HEK293T (cell line): ENCODE measurements around the gene NAALADL2.

ENCODE experiments used
- CTCF ChIA-PET: fragments of 350-600 bp; formaldehyde crosslinking; extraction: SDS; loops from one replicate; lab custom pipeline; 2021; ENCODE audit warnings: antibody characterized with exemption, inconsistent platforms; lab: Yijun Ruan, JAX
- POLR2A ChIA-PET: fragments of 350-600 bp; formaldehyde crosslinking; extraction: SDS; loops from one replicate; lab custom pipeline; 2020; ENCODE audit warnings: antibody characterized with exemption, inconsistent platforms; lab: Yijun Ruan, JAX
- DNase-seq: peaks from one replicate; pipeline ENCODE4 v3.0.0; 2012; ENCODE audit warnings: mixed read lengths; ENCODE audit errors: extremely low spot score
- ARNT ChIP-seq: fragments of 450-650 bp; IDR thresholded peaks from 2 replicates; pipeline ENCODE4 v1.6.1; 2017; ENCODE audit warnings: mild to moderate bottlenecking
- BHLHE40 ChIP-seq: fragments of 450-650 bp; IDR thresholded peaks from 2 replicates; pipeline ENCODE4 v1.6.1; 2016; ENCODE audit warnings: mild to moderate bottlenecking, moderate library complexity, borderline replicate concordance
- CTBP1 ChIP-seq: fragments of 450-650 bp; IDR thresholded peaks from 2 replicates; pipeline ENCODE4 v1.6.1; 2016; ENCODE audit warnings: borderline replicate concordance
- ELF4 ChIP-seq: fragments of 450-650 bp; IDR thresholded peaks from 2 replicates; pipeline ENCODE4 v1.6.1; 2017; ENCODE audit warnings: antibody characterized with exemption
- FOXA1 ChIP-seq: fragments of 450-650 bp; IDR thresholded peaks from 2 replicates; pipeline ENCODE4 v1.6.1; 2016; ENCODE audit warnings: mild to moderate bottlenecking
- FOXK2 ChIP-seq: fragments of 450-650 bp; IDR thresholded peaks from 2 replicates; pipeline ENCODE4 v1.6.1; 2016; ENCODE audit warnings: mild to moderate bottlenecking
- FOXM1 ChIP-seq: fragments of 450-650 bp; IDR thresholded peaks from 2 replicates; pipeline ENCODE4 v1.6.1; 2017; ENCODE audit warnings: mild to moderate bottlenecking, borderline replicate concordance
- HDGF ChIP-seq: fragments of 450-650 bp; IDR thresholded peaks from 2 replicates; pipeline ENCODE4 v1.6.1; 2017; ENCODE audit warnings: antibody characterized with exemption, borderline replicate concordance
- L3MBTL2 ChIP-seq: fragments of 450-650 bp; conservative IDR thresholded peaks from 2 replicates; pipeline ENCODE4 v1.6.1; 2016; ENCODE audit warnings: mild to moderate bottlenecking
- LEF1 ChIP-seq: fragments of 450-650 bp; IDR thresholded peaks from 2 replicates; pipeline ENCODE4 v1.6.1; 2017; ENCODE audit warnings: mild to moderate bottlenecking, borderline replicate concordance
- NFRKB ChIP-seq: fragments of 450-650 bp; IDR thresholded peaks from 2 replicates; pipeline ENCODE4 v1.6.1; 2016; ENCODE audit warnings: mild to moderate bottlenecking, moderate library complexity
- SP1 ChIP-seq: fragments of 450-650 bp; IDR thresholded peaks from 2 replicates; pipeline ENCODE4 v1.6.1; 2017
- SUZ12 ChIP-seq: fragments of 450-650 bp; IDR thresholded peaks from 2 replicates; pipeline ENCODE4 v1.6.1; 2016; ENCODE audit warnings: mild to moderate bottlenecking
- TARDBP ChIP-seq: fragments of 450-650 bp; IDR thresholded peaks from 2 replicates; pipeline ENCODE4 v1.6.1; 2016
- ZNF384 ChIP-seq: fragments of 450-650 bp; IDR thresholded peaks from 2 replicates; pipeline ENCODE4 v1.6.1; 2016
- TF ChIP-seq, protein P1 (sequence below): fragments of 450-650 bp; IDR thresholded peaks from 2 replicates; pipeline ENCODE4 v1.6.1; 2016

NAALADL2 gene

DNA sequence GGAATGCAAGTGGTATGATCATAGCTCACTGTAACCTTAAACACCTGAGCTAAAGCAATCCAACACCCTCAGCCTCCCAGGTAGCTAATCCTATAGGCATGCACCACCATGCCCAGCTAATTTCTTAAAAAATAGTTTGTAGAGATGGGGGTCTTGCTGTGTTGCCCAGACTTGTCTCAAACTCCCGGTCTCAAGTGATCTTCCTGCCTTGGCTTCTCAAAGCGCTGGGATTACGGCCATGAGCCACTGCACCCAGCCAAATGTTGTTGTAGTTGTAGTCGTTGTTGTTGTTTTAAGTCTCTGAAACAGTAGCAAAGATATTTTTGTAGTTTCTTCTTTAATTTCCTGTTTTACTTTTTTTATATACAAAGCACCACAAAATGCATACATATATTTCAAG is 616.6 kb downstream of the NAALADL2 start:
- no peak for TF ChIP-seq ELF4
- CTCF ChIA-PET = no interaction called here
- POLR2A ChIA-PET = no interaction called here
- DNase-seq = no peak

- TF ChIP-seq SP1 (no peak), FOXA1 (no peak)
- no peak for DNase-seq
- CTCF ChIA-PET = no interaction called here
- POLR2A ChIA-PET = no interaction called here
Observed at GRCh38 chr3:175476489-175476888, 617.4 kb downstream of the NAALADL2 start.

- TF ChIP-seq ELF4 (no peak), BHLHE40 (no peak), TARDBP (no peak), CTBP1 (no peak), FOXA1 (no peak)
- POLR2A ChIA-PET = no interaction called here
- no peak for DNase-seq
- CTCF ChIA-PET = no interaction called here
Observed at GRCh38 chr3:175477651-175478224, 618.6 kb downstream of the NAALADL2 start.

- TF ChIP-seq, protein P1, sequence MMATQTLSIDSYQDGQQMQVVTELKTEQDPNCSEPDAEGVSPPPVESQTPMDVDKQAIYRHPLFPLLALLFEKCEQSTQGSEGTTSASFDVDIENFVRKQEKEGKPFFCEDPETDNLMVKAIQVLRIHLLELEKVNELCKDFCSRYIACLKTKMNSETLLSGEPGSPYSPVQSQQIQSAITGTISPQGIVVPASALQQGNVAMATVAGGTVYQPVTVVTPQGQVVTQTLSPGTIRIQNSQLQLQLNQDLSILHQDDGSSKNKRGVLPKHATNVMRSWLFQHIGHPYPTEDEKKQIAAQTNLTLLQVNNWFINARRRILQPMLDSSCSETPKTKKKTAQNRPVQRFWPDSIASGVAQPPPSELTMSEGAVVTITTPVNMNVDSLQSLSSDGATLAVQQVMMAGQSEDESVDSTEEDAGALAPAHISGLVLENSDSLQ = peak; percentile 22; the same call in 1 of the 2 replicates
- no peak for TF ChIP-seq TARDBP
- ChIA-PET POLR2A (no interaction called here), CTCF (no interaction called here)
- DNase-seq = no peak
Observed at GRCh38 chr3:175478301-175478700, 619.2 kb downstream of the NAALADL2 start.

- TF ChIP-seq FOXK2 (no peak), LEF1 (no peak), SP1 (no peak), SUZ12 (no peak), HDGF (no peak), ELF4 (no peak), ZNF384 (no peak), BHLHE40 (no peak), FOXM1 (no peak)
- TF ChIP-seq, protein P1 = no peak
- CTCF ChIA-PET = no interaction called here
- POLR2A ChIA-PET = no interaction called here
- no peak for DNase-seq
Observed at GRCh38 chr3:175479175-175479574, 620.0 kb downstream of the NAALADL2 start.

DNA sequence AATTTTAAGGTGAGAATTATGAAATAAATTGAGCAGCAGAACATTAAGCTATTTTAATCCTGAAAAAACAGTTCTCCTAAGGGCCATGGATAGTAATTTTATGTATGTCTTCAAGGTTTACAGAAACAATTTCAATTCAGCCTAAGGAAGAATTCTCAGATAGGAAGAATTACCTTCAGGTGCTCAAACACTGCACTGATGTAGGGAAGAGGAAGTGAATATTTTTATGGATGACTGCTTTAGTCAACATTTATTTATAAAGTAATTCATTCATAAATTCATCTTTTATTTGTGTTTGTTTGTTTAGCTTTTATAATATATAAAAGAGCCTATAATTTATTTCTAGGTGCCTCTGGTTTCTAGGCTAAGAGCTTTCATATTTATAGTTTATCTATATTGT is 620.7 kb downstream of the NAALADL2 start:
- TF ChIP-seq CTBP1 (no peak), ELF4 (no peak), FOXK2 (no peak), FOXM1 (no peak), HDGF (no peak), FOXA1 (no peak), SUZ12 (no peak), BHLHE40 (no peak), TARDBP (no peak), SP1 (no peak), L3MBTL2 (no peak), NFRKB (no peak), ZNF384 (no peak), LEF1 (no peak)
- TF ChIP-seq, protein P1 = no peak
- POLR2A ChIA-PET = no interaction called here
- DNase-seq = no peak
- CTCF ChIA-PET = no interaction called here

DNA sequence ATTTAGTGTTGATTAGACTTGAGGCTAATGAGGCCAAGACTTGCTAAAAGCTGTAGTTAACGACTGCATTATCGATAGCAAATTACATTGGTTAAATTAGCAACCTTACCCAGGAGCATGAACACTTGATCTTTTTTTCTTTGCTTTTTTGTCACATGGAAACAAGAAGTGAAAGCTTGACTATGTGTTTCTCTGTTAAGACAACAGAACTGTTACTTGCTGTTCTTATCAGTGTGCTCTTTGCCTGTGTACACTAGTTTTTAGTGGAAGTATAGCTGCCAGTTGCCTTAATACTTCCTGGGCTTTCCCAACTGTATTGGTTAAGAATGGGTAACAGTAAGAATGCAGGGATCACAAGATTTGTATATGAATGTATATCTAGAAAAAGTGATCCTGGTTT is 625.5 kb downstream of the NAALADL2 start:
- no peak for TF ChIP-seq ZNF384
- no peak for TF ChIP-seq NFRKB
- no peak for TF ChIP-seq L3MBTL2
- TF ChIP-seq SP1 = no peak
- TF ChIP-seq, protein P1 = no peak
- no peak for TF ChIP-seq FOXK2
- no peak for TF ChIP-seq HDGF
- TF ChIP-seq TARDBP = no peak
- no peak for TF ChIP-seq BHLHE40
- DNase-seq = no peak
- ChIA-PET POLR2A (no interaction called here), CTCF (no interaction called here)

DNA sequence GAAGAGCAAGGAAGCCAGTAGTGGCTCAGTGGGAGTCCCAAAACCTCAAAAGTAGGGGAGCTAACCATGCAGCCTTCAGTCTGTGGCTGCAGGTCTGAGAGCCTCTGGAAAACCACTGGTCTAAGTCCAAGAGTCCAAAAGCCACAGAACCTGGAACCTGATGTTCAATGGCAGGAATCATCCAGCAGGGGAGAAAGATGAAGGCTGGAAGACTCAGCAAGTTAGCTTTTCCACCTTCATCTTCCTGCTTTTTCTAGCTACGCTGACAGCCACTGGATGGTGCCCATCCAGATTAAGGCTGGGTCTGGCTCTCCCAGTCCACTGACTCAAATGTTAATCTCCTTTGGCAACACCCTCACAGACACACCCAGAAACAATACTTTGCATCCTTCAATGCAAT is 626.3 kb downstream of the NAALADL2 start:
- TF ChIP-seq LEF1 (no peak), BHLHE40 (no peak), SP1 (no peak), ZNF384 (no peak), FOXK2 (no peak), FOXM1 (no peak), NFRKB (no peak), HDGF (no peak), ELF4 (no peak), TARDBP (no peak), FOXA1 (no peak), L3MBTL2 (no peak), ARNT (no peak), CTBP1 (no peak), SUZ12 (no peak)
- TF ChIP-seq, protein P1 = no peak
- POLR2A ChIA-PET = no interaction called here
- DNase-seq = no peak
- CTCF ChIA-PET = no interaction called here
